Hepatocyte (in vitro differentiated cells): ENCODE data around the gene SEC14L6.

Source experiments
- CTCF ChIP-seq: fragments of 200-600 bp; sonication (generic); IDR thresholded peaks from 2 replicates; pipeline ENCODE4 v1.5.1; 2016; ENCODE audit warnings: antibody characterized with exemption, mild to moderate bottlenecking; ENCODE audit not compliant: poor library complexity
- EZH2 ChIP-seq: fragments of 200-600 bp; sonication (generic); IDR thresholded peaks from 2 replicates; pipeline ENCODE4 v1.6.1; 2016; ENCODE audit warnings: antibody characterized with exemption, mild to moderate bottlenecking, borderline replicate concordance
- EZH2phosphoT487 ChIP-seq: fragments of 200-600 bp; sonication (generic); IDR thresholded peaks from one replicate; pipeline ENCODE4 v1.6.1; 2018; ENCODE audit warnings: antibody characterized with exemption, mild to moderate bottlenecking, low read depth, moderate library complexity; ENCODE audit not compliant: unreplicated experiment, severe bottlenecking

- TF ChIP-seq CTCF (no peak), EZH2 (no peak), EZH2phosphoT487 (no peak)
Observed at GRCh38 chr22:30486661-30487115, 59.9 kb downstream of the SEC14L6 start.
